Measurements from ENCODE around the gene IRS1. TPM values are rescaled to one million over a fixed set of nuclear protein-coding genes. Genes with fewer than 3 reads are reported as not detected.
A peak's percentile ranks its signal among the peaks of the same experiment; 100 is the strongest.

Gene IRS1
- polyA plus RNA-seq, 1 donor = 18.1 TPM

DNA sequence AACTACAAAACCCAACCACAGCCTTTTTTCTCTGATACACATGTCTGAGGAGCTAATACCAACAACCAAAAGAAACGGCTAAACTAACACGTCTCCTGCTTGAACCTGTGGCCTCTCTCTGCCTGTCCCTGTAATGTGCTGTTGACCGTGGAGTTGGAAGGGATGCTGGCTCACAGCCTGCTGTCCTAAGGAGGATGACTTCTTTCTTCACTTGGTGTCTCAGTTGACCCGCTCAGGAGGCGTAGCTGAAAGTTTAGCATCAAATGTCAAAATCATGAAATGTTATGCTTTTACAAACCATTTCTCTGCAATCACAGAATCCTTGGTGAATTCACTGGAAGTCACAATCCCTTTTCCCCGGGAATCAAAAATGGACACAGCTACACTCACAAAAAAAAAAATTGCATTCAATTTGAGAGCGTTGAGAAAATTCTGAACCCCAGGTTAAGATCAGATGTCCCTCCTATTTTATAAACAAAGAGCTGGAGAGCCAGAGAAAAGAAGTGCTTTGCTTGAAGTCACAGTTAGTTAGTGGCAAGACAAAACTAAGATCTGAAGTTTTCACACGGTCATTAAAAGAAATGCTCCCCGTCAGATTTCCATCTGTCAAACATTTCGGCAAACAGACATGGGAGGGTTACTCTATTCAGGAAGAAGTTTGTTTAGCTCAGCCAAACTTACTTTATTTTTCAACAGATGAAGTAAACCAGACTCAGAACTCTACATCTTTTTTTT lies 74.3 kb downstream of the IRS1 start:
- no peak for DNase-seq

DNA sequence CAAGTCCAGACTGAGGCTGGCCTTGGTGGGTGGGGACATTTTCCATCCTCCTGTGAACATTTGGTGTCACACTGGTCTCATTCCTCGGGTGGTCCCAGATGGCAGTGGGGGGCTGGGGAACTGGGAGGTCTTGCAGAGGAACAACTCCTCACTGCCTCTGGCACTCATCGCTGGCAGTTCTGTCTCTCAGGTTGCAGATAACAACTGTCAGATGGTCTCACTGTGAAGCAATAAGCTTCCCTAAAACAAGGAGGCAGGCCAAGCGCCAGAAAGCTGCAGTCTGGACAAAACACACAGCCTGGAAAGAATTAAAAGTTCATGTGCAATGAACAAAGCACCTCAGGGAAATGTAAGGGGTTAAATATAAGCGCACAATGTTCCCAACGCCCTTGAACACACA lies 78.1 kb downstream of the IRS1 start:
- no peak for DNase-seq

DNA sequence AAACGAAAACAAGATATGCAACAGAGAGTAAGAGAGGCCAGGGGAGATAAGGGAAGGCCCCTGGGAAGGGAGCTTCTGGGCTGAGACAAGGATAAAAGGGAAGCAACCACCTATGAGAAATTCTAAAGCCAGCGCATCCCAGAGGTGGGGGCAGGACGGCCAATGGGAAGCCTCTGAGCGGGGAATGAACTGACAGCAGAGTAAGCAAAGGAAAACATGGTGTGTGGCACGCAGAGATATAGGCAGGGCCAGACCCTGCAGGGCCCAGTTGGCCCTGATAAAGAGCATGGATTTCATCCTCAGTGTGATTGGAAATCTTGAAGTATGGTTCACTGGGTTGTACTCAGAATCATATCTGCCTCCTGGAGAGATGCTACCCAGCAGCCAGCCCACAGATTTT lies 78.7 kb downstream of the IRS1 start:
- DNase-seq = no peak

DNA sequence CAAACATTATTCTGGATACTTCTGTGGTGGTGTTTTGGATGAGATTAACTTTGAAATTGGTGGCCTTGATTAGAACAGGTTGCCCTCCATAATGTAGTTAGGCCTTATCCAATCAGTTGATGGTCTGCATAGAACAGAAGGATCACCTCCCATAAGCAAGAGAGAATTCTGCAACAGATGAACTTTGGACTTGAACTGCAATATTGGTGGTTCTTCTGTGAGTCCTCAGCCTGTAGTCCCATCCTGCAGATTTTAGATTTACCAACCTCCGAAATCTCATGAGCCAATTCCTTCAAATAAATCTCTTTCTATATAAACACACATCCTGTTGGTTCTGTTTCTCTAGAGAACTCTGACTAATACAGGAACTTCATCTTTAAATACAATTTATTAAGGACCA lies 81.9 kb downstream of the IRS1 start:
- no peak for DNase-seq

DNA sequence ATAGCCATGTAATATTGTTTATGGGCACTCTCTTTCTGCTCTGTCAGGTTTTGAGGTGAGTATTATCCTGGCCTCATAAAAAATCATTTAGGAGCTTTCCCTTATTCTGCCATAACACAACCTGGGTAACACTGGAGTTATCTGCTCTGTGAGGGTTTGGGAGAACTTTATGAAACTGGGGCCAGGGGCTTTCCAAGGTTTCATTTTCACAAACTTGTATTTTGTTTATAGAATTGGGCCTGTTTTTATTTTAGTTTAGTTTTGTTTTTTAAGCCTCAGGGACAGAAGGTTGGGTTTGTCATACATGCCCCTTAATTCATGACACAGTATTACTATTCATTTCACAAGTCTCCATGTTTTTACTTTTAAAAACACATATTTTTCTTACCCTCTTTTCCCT lies 83.5 kb downstream of the IRS1 start:
- no peak for DNase-seq

DNA sequence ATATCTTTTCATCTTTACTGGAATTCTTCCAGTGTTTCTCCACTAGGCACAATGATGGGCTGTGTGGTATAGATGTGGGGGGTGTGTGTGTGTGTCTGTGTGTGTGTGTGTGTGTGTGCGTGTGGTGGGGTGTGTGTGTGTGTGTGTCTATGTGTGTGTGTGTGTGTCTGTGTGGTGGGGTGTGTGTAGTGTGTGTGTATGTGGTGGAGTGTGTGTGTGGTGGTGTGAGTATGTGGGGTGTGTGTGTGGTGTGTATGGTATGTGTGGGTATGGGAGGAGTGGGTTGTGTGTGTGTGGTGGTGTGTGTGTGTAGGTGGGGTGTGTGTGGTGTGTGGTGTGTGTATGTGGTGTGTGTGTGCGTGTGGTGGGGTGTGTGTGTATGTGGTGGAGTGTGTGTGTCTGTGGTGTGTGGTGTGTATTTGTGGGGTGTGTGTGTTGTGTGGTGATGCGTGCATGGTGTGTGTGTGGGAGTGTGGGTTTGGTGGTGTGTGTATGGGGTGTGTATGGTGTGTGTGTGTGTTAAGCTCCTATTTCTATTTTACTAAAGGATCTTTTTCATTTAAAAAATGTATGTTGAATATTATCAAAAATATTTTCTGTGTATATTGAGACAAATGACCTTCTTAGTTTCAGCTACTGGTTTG lies 84.2 kb downstream of the IRS1 start:
- DNase-seq = no peak

DNA sequence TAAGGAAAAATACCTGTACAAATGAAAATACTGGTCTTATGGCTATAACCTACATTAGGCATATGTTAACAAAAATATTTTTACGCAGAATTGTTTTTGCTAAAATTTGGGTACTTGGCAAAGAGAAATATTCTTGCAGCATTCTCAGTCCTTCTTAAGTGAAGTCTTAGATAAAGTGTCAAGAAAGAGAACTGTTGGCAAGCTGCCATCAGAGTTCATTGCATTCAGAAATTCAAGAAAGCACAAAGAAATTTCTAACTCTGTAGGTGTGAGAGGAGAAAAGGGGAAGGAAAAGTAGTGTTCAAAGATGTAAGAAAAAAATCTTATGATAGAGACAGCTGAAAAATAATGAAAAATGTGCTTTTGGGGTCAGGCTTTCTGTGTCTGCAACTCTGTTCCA lies 86.7 kb downstream of the IRS1 start:
- no peak for DNase-seq

DNA sequence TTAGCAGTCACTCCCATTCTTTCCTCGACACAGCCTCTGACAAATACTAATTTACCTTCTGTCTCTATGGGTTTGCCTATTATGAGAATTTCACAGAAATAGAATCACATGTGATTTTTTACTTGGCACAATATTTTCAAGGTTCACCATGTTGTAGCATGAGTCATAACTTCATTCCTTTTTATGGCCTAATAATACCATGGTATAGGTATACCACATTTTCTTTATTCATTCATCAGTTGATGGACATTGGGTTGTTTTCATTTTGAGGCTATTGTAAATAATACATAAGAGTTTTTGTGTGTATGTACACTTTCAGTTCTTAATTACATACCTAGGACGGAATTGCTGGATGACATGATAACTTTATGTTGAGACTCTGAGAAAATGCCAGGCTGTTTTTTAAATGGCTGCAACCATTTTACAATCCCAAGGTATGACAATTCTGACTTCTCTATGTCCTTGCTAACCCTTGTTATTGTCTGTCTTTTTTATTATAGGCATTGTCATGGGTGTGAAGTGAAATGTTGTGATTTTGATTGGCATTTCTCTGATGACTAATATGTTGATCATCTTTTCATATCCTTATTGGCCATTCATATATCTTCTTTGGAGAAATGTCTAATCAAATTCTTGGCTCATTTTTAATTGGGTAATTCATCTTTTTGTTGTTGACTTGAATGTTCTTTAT lies 87.9 kb downstream of the IRS1 start:
- no peak for DNase-seq

DNA sequence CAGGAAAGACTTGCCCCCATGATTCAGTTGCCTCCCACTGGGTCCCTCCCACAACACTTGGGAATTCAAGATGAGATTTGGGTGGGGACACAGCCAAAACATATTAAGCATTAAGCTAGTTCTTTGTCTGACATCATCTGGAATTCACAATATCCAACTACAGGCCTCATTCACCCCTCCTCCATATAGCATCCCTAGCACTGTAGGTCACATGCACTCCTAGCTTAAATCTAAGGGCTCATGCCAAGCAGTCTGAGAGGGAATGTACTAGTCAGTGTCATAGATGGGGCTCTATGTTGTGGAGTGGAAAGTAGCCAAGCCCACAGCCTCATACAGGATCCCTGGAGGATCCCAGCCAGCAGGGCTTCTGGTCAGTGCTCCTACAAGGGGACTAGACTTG lies 92.1 kb downstream of the IRS1 start:
- no peak for DNase-seq

DNA sequence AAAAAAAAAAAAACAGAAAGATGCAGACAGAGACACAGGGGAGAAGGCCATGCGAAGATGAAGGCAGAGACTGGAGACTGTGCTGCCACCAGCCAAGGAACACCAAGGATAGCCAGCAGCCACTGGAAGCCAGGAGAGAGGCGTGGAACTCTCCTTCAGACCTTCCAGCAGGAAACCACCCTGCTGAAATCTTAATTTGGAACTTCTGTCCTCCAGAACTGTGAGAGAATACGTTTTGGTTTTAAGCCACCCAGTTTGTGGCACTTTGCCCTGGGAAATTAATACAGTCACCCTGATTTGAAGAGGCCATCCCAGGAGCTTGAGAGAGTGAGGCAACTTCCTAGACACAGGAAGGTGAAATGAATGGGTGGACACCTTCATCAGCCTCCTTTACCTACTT lies 93.7 kb downstream of the IRS1 start:
- DNase-seq = no peak

DNA sequence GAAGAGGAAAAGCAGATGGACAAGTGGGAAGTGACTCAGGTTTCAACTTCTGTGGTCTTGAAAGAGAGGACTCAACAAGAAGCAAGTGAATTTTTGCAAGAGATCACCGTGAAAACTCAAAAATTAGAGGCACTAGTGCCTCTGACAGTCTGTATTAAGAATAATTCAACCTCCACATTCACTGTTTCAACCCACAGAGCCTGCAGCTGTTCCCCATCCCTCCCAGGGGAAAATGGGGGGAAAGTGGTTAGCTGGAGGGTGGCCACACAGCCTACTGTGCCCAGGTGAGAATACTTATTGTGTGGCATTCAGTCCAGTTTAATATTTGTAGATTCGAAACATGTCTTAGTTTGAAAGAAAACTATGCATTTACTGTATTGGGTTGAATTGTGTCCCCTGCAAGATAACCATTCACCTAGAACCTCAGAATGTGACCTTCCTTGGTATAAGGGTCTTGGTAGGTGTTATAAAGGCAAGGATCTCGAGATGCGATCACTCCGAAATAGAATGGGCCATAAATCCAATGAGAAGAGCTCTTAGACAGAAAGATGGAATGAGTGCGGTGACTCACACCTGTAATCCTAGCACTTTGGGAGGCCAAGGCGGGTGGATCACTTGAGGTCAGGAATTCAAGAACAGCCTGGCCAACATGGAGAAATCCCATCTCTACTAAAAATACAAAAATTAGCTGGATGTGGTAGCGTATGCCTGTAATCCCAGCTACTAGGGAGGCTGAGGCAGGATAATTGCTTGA lies 94.3 kb downstream of the IRS1 start:
- no peak for DNase-seq

DNA sequence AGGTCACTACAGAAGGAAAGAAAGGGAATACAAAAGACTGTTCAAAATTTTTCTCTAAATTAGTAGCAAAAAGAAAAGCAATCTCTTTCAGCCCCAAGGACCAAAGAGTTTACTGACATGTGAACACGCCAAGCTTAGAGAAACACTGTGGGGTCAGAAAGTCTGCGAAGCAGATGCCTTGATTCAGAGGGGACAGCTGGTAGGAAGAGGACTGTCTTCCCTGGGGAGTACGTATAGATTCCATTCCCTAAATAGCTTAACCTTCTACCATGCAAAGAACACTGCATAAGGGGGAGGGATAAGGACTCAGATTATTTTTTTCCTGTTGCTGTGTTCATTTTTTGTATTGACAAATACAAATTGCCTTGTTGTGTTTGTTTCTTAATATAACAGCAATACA lies 96.1 kb downstream of the IRS1 start:
- DNase-seq = no peak

DNA sequence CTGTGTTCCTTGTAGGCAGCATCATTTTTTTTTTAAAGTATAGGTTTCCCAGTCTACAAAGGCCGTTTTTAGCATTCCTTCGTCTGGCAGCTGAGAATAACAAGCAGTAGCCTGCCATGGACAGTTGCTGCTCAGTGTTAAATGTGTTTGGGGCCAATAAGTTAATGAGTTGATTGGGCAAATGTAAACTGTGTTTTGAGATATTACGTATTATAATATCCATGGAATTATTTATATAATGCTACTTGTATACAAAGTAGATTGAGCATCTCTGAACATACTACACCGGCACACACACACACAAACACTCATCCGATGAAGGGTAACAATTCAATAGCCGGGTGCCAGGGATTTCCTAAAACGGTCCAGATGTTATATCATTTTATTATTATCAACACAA lies 97.2 kb downstream of the IRS1 start:
- no peak for DNase-seq

DNA sequence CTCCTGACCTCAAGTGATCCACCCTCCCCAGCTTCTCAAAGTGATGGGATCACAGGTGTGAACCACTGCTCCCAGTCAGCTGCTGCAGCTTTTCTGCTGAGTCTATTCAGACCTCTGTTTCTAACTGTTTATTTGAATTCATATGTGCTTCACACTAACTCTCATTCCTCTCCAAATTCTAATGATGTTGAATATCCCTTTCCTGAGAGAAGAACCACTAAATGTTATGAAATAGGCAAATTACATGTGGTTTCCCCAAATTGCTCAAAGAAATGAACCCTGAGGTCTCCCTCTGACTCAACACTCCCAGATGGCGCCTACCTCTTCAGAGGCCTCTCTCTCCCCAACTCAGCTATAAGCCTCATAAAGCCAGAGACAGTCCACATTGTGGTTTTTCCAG lies 98.6 kb downstream of the IRS1 start:
- DNase-seq = no peak

DNA sequence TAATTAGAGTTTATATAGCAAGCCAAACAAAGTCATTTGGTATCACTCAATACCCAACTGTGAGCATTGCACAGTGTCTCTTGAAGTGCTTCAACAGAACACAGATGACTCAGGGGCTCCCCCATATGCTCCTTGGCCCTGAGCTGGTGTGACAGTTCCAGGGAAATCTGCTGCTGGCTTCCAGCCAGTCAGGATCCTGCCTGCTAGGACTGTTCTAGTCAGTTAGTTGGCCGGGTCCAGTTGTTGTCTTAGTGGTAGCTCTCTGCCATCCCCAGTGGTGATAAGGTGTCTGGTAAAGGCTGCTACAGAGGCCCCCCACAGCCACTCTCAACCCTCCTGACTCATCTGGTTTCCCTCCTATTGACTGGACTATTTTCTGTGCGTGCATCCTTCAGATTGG lies 100.3 kb downstream of the IRS1 start:
- no peak for DNase-seq

DNA sequence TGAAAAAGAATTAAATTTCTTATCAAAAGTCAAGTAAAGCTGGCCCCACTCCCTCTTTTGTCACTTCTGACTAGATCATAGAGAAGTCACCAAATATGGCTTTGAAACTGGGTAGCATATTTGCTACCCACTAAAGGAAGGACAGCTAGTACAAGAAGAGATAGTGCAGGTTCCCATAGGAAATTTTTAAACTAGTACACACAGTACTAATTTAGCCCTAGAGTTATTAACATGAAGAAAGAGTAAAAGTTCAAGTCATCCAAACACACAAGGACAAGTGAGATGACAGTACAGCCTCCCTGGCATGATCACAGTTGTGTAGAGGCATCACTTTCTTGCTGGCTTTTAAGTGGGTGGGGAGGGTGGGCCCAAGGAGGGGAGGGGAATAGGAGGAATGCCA lies 100.9 kb downstream of the IRS1 start:
- no peak for DNase-seq

DNA sequence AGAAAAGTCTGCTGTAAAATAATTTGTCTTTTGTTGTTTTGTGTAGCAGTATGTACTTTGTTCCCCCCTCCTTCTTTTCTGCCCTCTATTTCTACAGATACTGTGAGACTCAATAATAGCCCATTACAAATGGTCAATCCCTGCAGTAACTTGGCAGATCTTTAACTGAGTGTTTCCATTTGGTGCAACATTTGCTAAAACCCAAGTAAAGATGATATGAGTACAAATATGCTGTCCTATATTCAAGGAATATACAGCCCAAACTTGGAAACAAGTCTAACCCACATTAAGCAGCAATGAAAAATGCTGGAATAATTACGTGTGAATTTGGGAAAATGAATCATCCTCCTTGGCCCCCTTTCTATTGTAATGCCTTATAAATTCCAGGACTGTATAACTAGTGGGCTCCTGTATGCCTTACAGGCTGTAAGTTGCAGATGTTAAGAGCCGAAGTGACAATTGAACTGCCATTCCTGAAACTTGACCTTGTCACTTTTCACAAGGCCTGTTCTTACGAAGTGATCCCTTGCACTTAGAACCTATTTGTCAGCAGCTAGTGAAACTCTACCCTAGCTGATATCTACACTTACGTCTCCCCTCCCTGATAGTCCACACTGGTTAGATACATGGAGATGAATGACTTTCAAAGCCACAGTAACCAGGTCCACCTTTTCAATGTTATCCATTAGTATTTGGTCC lies 104.9 kb downstream of the IRS1 start:
- DNase-seq = no peak

DNA sequence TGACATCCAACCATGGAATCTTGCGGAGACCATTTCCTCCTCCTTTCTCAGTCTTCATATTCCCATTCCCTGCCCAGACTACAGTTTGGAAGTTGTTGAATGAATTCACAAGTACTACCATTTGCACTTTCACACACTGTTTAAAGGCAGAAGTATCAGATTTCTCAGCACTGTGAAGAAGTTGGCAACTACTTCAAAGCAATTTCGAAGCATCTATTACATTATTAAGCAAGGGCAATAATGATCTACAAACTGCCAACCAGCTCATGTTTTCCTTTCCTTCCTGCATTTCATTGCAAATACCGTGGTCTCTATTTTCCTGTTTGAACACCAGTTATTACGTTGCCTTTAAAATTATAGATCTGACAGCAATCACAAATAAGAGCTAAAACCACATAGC lies 105.5 kb downstream of the IRS1 start:
- no peak for DNase-seq

DNA sequence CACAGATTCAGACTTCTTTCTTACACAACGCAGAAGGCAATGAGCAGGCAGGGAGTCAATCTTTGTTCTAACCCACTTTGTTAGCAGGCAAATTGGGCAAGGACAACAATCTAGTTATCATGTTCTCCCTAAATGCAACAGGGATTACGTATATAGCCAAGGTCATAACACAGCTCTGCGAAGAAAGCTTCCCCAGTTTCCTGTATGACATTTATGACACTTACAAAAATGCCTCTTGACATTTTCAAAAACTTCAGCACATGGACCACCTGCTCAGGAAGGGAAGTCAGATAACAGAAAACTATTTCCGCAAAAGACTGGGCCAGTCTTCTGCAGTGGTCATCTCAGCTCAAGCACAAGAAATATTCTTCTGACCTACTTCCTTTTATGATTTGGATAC lies 106.1 kb downstream of the IRS1 start:
- DNase-seq = no peak

DNA sequence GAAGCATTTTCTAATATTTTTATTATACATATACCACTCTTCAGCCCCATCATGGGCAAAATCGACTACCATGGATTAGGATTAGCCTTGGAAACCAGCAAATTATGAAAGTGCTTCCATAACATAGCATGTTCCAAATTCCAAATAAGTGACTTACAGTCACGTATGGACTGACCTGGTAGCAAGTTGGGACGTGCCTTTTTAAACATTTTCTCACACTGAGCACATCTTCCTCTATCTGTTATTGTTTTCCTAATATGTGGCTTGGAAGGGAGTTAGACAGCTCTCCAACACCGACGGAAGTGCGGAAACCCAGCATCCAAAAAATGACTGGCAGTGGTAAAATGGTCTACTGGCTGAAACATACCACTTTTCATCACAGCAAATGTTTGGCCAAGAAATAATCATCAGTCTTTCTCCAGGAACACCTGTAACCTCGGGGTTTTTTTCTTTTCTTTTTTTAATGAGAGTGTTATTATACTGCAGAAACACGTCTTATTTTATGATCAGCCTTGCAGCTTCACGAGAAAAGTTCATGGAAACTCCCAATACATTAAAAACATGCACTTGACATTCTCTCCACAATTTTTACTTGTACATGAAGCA lies 107.0 kb downstream of the IRS1 start:
- no peak for DNase-seq

DNA sequence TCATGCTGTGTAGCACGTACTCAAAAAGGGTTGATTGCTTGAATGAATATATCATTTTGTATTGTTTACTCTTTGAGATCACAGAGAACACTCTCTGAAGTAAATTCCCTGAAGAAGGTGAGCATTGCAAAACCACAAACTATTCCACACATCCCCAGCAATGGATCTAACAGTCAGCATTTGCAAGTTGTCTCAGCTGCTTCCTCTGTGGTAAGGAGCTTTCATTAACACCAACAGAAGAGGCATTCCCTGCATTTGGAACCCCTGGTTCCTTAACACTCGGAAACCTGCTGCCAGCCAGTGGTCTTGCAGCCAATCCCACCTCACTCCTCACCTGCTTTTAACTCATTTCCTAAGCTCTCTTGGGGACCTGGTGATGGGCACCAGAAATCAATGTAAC lies 108.4 kb downstream of the IRS1 start:
- no peak for DNase-seq

DNA sequence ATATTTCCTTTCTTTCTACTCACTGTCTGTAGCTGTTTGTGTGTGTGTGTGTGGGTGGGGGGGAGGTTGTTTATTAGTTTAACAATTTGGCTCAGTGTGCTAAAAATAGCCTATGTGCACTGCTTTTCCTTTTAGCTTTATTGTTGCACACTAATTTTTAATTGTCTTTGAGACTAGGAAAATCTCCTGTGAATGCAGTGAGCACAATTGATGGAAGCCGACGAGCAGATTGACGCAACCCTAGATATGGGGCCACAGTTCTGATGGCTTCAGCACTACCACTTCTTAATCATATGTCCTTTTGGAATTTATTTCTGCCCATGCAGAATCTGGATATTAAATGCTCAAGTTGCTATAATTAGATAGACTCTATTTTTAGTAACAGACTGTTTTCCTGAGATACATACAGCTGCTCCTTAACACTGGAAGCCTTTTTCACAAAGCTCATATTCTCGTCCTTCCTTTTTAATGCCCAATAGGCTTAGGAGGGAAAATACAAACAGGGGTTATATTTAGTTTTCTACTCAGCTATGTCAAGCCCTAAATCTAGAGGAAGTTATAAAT lies 109.1 kb downstream of the IRS1 start:
- peak; percentile 54 for DNase-seq

Measured in hindlimb muscle (tissue), 1 donor.